Ovary (tissue), 9 donors: ENCODE measurements around the gene SOX12. TPM values are rescaled to one million over a fixed set of nuclear protein-coding genes. Genes with fewer than 3 reads are reported as not detected.

Source experiments
- DNase-seq, 5 donors: peaks; one replicate each; pipeline ENCODE4 v3.0.0-alpha.2; 2019 to 2020
- H3K27ac ChIP-seq, 2 donors: fragments of 200-600 bp; one replicate each; pipeline versions ENCODE4 v1.5.1 to v1.8.0; 2019 to 2022
- H3K27me3 ChIP-seq: fragments of 200-600 bp; one replicate; pipeline ENCODE4 v1.8.0; 2022
- H3K36me3 ChIP-seq: fragments of 200-600 bp; sonication (generic); one replicate; pipeline ENCODE4 v1.5.1; 2019
- H3K4me1 ChIP-seq: one replicate; pipeline ENCODE4 v1.8.1; 2013; ENCODE audit warnings: mild to moderate bottlenecking, moderate library complexity; ENCODE audit not compliant: insufficient read depth
- H3K4me3 ChIP-seq: fragments of 200-600 bp; sonication (generic); one replicate; pipeline ENCODE4 v1.5.1; 2017
- H3K9me3 ChIP-seq, 2 donors: fragments of 200-600 bp in 1 of 2; sonication (generic) in 1 of 2; one replicate each; pipeline versions ENCODE4 v1.5.1 to v1.8.1; 2013 to 2019; ENCODE audit warnings: mild to moderate bottlenecking in 1 of 2, moderate library complexity in 1 of 2
- CTCF ChIP-seq, 3 donors: fragments of 450-650 bp in 2 of 3; fragments of 200-600 bp in 1 of 3; IDR thresholded peaks; one replicate each; pipeline versions ENCODE4 v1.5.1 to v1.8.0; 2016 to 2022; ENCODE audit warnings: antibody characterized with exemption in 3 of 3, mild to moderate bottlenecking in 1 of 3
- EP300 ChIP-seq: sonication (generic); formaldehyde crosslinking; IDR thresholded peaks from one replicate; pipeline ENCODE4 v1.6.1; 2017; ENCODE audit warnings: antibody characterized with exemption
- POLR2A ChIP-seq: fragments of 450-650 bp; IDR thresholded peaks from one replicate; pipeline ENCODE4 v1.6.1; 2017; ENCODE audit warnings: antibody characterized with exemption, mild to moderate bottlenecking, moderate library complexity
- WGBS, 3 donors: extraction: QIAGEN DNeasy Blood & Tissue Kit in 1 of 3; methylation state at CpG; one replicate each; pipeline versions ENCODE4 v1.1.5 to v1.1.7; 2013 to 2017; 5-methylcytosine and 5-hydroxymethylcytosine counted together
- intact Hi-C, 4 donors: fragments of 100-400 bp; cut with DNase I; formaldehyde crosslinking; loops; one replicate each; pipeline versions ENCODE4 v1.11.0 to v1.15.1; 2022 to 2023
- polyA plus RNA-seq, 2 donors: library from polyadenylated mRNA; stranded (reverse); fragments of 200-250 nt in 1 of 2; fragments of 350-450 nt in 1 of 2; fragmentation: Illumina TruSeq in 1 of 2; extraction: RNeasy Lipid Tissue Mini Kit (QIAGEN cat#74804) in 1 of 2; gene quantifications; one replicate each; pipeline ENCODE4 v1.2.3, GENCODE V29; 2013 to 2014
- total RNA-seq, 7 donors: library from RNA; depleted of rRNA in 2 of 7; stranded (reverse); fragments of >200 nt in 2 of 7; fragmentation: NEBNext Ultra II Directional in 3 of 7; extraction: Animal tissue kit (Norgen Biotek cat#: 25700) in 3 of 7; gene quantifications; one replicate each; pipeline versions ENCODE4 v1.1.0 to v1.2.4, GENCODE V29; 2016 to 2023
- donor health status: DM: no; HTN: no; CAD: no; lungs with moderate emphysema.
- donor health status: DM: no; HTN: no; CAD: no.
- donor health status: Bipolar disorder and iron deficiency.
- donor health status: DM: yes; HTN: yes; CAD: no.
- donor health status: DM: no; HTN: no; CAD: no.
- donor health status: DM: yes; HTN: yes; CAD: no.

Gene SOX12
- total and polyA plus RNA-seq, 9 donors = 4.1 to 34.1 (median 21.3) TPM

- intact Hi-C loops = no loop called here
- WGBS, 3 donors = 0 to 1% (median 1%) methylated on average over 18 to 19 of the region's 19 CpGs
- Histone ChIP-seq H3K4me1 (peaks cover 7% of the 10 kb centered on the region), H3K27me3 (no peaks in the 10 kb centered on the region), H3K9me3 (no peaks in the 10 kb centered on the region), H3K36me3 (no peaks in the 10 kb centered on the region), H3K27ac (peak overlapping the region; percentile 69 to 98), H3K4me3 (peak overlapping the region; percentile 80)
- DNase-seq = no peak
- TF ChIP-seq CTCF (IDR thresholded peaks at IDR 0.05) (no peak), POLR2A (no peak), EP300 (no peak)
Observed at GRCh38 chr20:347317-347639, 21.9 kb downstream of the SOX12 start.

- Histone ChIP-seq H3K9me3 (no peaks in the 10 kb centered on the region), H3K36me3 (no peaks in the 10 kb centered on the region), H3K4me1 (peaks cover 7% of the 10 kb centered on the region), H3K4me3 (peak overlapping the region; percentile 80), H3K27me3 (no peaks in the 10 kb centered on the region), H3K27ac (peak overlapping the region; percentile 69 to 98)
- TF ChIP-seq POLR2A (peak; percentile 68), EP300 (no peak), CTCF (IDR thresholded peaks at IDR 0.05) (peak in 1 of 3 donors; percentile 20)
- intact Hi-C loops = loop anchor here in 1 of 4 donors (2.0 kb wide), 1 partner anchor 61 kb away; the partner anchor contains the start of gene RBCK1
- DNase-seq = peak; percentile 96 to 99 (median 97)
- 1% methylated on average over 48 to 61 of the region's 61 CpGs for WGBS, 3 donors
Observed at GRCh38 chr20:347640-348484, 22.5 kb downstream of the SOX12 start.

GRCh38 chr20:348972-349841, 23.9 kb downstream of the SOX12 start:
- Histone ChIP-seq H3K9me3 (no peaks in the 10 kb centered on the region), H3K36me3 (no peaks in the 10 kb centered on the region), H3K4me1 (peaks cover 7% of the 10 kb centered on the region), H3K27ac (no peak overlapping the region), H3K27me3 (no peaks in the 10 kb centered on the region), H3K4me3 (no peak overlapping the region)
- intact Hi-C loops = loop anchor here in 1 of 4 donors (2.0 kb wide), 1 partner anchor 60 kb away; the partner anchor contains the start of gene RBCK1
- no peak for TF ChIP-seq POLR2A
- no peak for TF ChIP-seq EP300
- no peak for TF ChIP-seq CTCF (IDR thresholded peaks at IDR 0.05)
- 86 to 88% (median 87%) methylated on average over 19 of the region's 19 CpGs for WGBS, 3 donors
- peak in 1 of 5 donors; percentile 34 for DNase-seq

- no peaks in the 10 kb centered on the region for H3K27me3 ChIP-seq
- no peaks in the 10 kb centered on the region for H3K36me3 ChIP-seq
- H3K27ac ChIP-seq = no peak overlapping the region
- no peak for TF ChIP-seq POLR2A
- no peak for TF ChIP-seq CTCF (IDR thresholded peaks at IDR 0.05)
- TF ChIP-seq EP300 = no peak
- intact Hi-C loops = loop anchor here (2.0 to 10.0 kb wide), 4 partner anchors 109 to 312 kb away; partner anchors contain the start of gene TBC1D20 (in 1 of the 4)
- peaks cover 2% of the 10 kb centered on the region for H3K4me1 ChIP-seq
- no peaks in the 10 kb centered on the region for H3K9me3 ChIP-seq
- 75 to 83% (median 76%) methylated on average over 13 of the region's 13 CpGs for WGBS, 3 donors
- no peak overlapping the region for H3K4me3 ChIP-seq
- no peak for DNase-seq
Observed at GRCh38 chr20:353166-353565, 27.8 kb downstream of the SOX12 start.
